Kidney epithelial cell (primary cell): ENCODE data around the gene TMEM225B. TPM values are rescaled to one million over a fixed set of nuclear protein-coding genes. Genes with fewer than 3 reads are reported as not detected.
"Not testable (repeated sequence)": the region's sequence is repeated elsewhere in the genome, so short reads cannot be mapped to it uniquely, and the experiment has no call there.

Experiments
- DNase-seq: peaks from one replicate; pipeline ENCODE4 v3.0.0-alpha.2; 2010; ENCODE audit warnings: low read depth
- H3K27me3 ChIP-seq: 2 replicates; pipeline ENCODE4 v1.6.0; 2011; ENCODE audit warnings: low read length; ENCODE audit not compliant: control insufficient read depth, insufficient read depth
- H3K36me3 ChIP-seq: 2 replicates; pipeline ENCODE4 v1.5.1; 2011; ENCODE audit warnings: low read length; ENCODE audit not compliant: control insufficient read depth, insufficient read depth
- H3K4me3 ChIP-seq: 2 replicates; pipeline ENCODE4 v1.5.1; 2011; ENCODE audit warnings: low read depth, mild to moderate bottlenecking, control low read depth, low read length
- total RNA-seq: library from RNA; depleted of rRNA; stranded (reverse); fragments of >200 nt; gene quantifications from 2 replicates; pipeline ENCODE4 v1.2.3, GENCODE V29; 2015
- TF ChIP-seq, protein P1 (sequence below): IDR thresholded peaks from 2 replicates; pipeline ENCODE4 v1.5.1; 2011; ENCODE audit warnings: mild to moderate bottlenecking, moderate library complexity, low read length, control low read depth, inconsistent platforms; ENCODE audit not compliant: insufficient read depth, poor library complexity, severe bottlenecking

Gene TMEM225B
- total RNA-seq, 1 donor from 2014 or later: not detected

GRCh38 chr7:99652671-99653070 is 54.6 kb downstream of the TMEM225B start:
- H3K36me3 ChIP-seq: no peaks in the 10 kb centered on the region
- DNase-seq: no peak
- H3K4me3 ChIP-seq: no peak overlapping the region
- TF ChIP-seq, protein P1, sequence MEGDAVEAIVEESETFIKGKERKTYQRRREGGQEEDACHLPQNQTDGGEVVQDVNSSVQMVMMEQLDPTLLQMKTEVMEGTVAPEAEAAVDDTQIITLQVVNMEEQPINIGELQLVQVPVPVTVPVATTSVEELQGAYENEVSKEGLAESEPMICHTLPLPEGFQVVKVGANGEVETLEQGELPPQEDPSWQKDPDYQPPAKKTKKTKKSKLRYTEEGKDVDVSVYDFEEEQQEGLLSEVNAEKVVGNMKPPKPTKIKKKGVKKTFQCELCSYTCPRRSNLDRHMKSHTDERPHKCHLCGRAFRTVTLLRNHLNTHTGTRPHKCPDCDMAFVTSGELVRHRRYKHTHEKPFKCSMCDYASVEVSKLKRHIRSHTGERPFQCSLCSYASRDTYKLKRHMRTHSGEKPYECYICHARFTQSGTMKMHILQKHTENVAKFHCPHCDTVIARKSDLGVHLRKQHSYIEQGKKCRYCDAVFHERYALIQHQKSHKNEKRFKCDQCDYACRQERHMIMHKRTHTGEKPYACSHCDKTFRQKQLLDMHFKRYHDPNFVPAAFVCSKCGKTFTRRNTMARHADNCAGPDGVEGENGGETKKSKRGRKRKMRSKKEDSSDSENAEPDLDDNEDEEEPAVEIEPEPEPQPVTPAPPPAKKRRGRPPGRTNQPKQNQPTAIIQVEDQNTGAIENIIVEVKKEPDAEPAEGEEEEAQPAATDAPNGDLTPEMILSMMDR: no peak
- no peaks in the 10 kb centered on the region for H3K27me3 ChIP-seq

GRCh38 chr7:99653269-99653668 is 55.2 kb downstream of the TMEM225B start:
- not testable (repeated sequence) for DNase-seq, H3K4me3 ChIP-seq, H3K27me3 ChIP-seq, H3K36me3 ChIP-seq

GRCh38 chr7:99653754-99654153 is 55.7 kb downstream of the TMEM225B start:
- Histone ChIP-seq H3K36me3 (no peaks in the 10 kb centered on the region), H3K4me3 (no peak overlapping the region), H3K27me3 (no peaks in the 10 kb centered on the region)
- no peak for DNase-seq
- TF ChIP-seq, protein P1: no peak

DNA sequence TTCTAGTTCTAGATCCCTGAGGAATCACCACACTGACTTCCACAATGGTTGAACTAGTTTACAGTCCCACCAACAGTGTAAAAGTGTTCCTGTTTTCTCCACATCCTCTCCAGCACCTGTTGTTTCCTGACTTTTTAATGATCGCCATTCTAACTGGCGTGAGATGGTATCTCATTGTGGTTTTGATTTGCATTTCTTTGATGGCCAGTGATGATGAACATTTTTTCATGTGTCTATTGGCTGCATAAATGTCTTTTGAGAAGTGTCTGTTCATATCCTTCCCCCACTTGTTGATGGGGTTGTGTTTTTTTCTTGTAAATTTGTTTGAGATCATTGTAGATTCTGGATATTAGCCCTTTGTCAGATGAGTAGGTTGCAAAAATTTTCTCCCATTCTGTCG is 56.6 kb downstream of the TMEM225B start:
- not testable (repeated sequence) for DNase-seq, H3K27me3 ChIP-seq, H3K36me3 ChIP-seq, H3K4me3 ChIP-seq

GRCh38 chr7:99657879-99658278 is 59.8 kb downstream of the TMEM225B start:
- H3K27me3 ChIP-seq, H3K4me3 ChIP-seq, DNase-seq, H3K36me3 ChIP-seq: not testable (repeated sequence)

Other genes starting within 250 kb of the TMEM225B start
- gene ARPC1B, start 223.5 kb upstream of the TMEM225B start, total RNA-seq: 385 and 460 TPM in 2 replicates
- gene PDAP1, start 189.7 kb upstream of the TMEM225B start, total RNA-seq: 123 and 133 TPM in 2 replicates
- 146 and 153 TPM in 2 replicates for gene BUD31, start 189.3 kb upstream of the TMEM225B start, total RNA-seq
- gene PTCD1, start 159.5 kb upstream of the TMEM225B start, total RNA-seq: 5.6 and 13.2 TPM in 2 replicates
- 31.7 and 38.4 TPM in 2 replicates for gene CPSF4, start 159.3 kb upstream of the TMEM225B start, total RNA-seq
- gene ATP5MF, start 132.1 kb upstream of the TMEM225B start, total RNA-seq: 1,123 and 1,863 TPM in 2 replicates
- 5.2 and 12.5 TPM in 2 replicates for gene ZNF789, start 125.4 kb upstream of the TMEM225B start, total RNA-seq
- 15.2 and 25.9 TPM in 2 replicates for gene ZNF394, start 98.0 kb upstream of the TMEM225B start, total RNA-seq
- 10.0 and 11.5 TPM in 2 replicates for gene ZKSCAN5, start 93.6 kb upstream of the TMEM225B start, total RNA-seq
- 7.6 and 8.2 TPM in 2 replicates for gene FAM200A, start 46.2 kb upstream of the TMEM225B start, total RNA-seq
- 48.0 and 54.4 TPM in 2 replicates for gene ZNF655, start 39.6 kb upstream of the TMEM225B start, total RNA-seq
- gene ZSCAN25, start 18.7 kb downstream of the TMEM225B start, total RNA-seq: 12.9 and 13.1 TPM in 2 replicates
- 0.25 TPM in 1 of 2 replicates, not detected in the other for gene CYP3A5, start 81.7 kb downstream of the TMEM225B start, total RNA-seq
- not detected in 2 replicates for gene CYP3A7, start 136.9 kb downstream of the TMEM225B start, total RNA-seq
- gene CYP3A4, start 185.9 kb downstream of the TMEM225B start, total RNA-seq: not detected in 2 replicates
- not detected in 2 replicates for gene CYP3A43, start 229.7 kb downstream of the TMEM225B start, total RNA-seq